ENCODE results near the gene SNX25.

DNA sequence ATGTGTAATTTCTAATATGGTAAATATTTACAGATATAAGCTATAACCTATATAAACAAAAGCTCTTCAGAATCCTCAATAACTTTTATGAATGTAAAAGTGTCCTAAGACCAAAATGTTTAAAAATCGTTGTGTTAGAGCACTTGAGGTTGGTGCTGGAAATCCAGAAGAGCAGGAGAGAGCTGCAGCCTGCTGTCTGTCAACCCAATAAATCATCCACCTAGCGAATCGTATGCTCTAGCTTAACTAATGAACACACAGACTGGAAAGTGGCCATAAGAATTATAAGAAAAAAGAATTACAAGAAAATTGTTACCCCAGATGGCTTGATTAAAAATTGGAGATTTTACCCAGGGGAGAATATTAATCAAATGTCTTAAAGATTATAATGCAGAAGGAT, 22.6 kb upstream of the SNX25 start:
- TF ChIP-seq, protein P1, sequence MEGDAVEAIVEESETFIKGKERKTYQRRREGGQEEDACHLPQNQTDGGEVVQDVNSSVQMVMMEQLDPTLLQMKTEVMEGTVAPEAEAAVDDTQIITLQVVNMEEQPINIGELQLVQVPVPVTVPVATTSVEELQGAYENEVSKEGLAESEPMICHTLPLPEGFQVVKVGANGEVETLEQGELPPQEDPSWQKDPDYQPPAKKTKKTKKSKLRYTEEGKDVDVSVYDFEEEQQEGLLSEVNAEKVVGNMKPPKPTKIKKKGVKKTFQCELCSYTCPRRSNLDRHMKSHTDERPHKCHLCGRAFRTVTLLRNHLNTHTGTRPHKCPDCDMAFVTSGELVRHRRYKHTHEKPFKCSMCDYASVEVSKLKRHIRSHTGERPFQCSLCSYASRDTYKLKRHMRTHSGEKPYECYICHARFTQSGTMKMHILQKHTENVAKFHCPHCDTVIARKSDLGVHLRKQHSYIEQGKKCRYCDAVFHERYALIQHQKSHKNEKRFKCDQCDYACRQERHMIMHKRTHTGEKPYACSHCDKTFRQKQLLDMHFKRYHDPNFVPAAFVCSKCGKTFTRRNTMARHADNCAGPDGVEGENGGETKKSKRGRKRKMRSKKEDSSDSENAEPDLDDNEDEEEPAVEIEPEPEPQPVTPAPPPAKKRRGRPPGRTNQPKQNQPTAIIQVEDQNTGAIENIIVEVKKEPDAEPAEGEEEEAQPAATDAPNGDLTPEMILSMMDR (IDR thresholded peaks at IDR 0.05) = no peak
- no peak for TF ChIP-seq POLR2A (IDR thresholded peaks at IDR 0.05)
